Neural crest cell (in vitro differentiated cells): ENCODE data around the gene BCL2L12. TPM values are rescaled to one million over a fixed set of nuclear protein-coding genes. Genes with fewer than 3 reads are reported as not detected.
"Not testable (repeated sequence)": the region's sequence is repeated elsewhere in the genome, so short reads cannot be mapped to it uniquely, and the experiment has no call there.

Source experiments
- DNase-seq: peaks from one replicate; pipeline ENCODE4 v3.0.0; 2021; ENCODE audit warnings: low read depth, mixed read lengths, low spot score
- H3K27ac Mint-ChIP-seq: one replicate; pipeline ENCODE4 v1.8.0; 2021; ENCODE audit warnings: mild to moderate bottlenecking, mixed read lengths; ENCODE audit not compliant: unreplicated experiment
- H3K27me3 Mint-ChIP-seq: 2 replicates; pipeline ENCODE4 v1.8.0; 2021; ENCODE audit warnings: low read depth, mild to moderate bottlenecking, mixed read lengths
- H3K36me3 Mint-ChIP-seq: 2 replicates; pipeline ENCODE4 v1.8.0; 2021; ENCODE audit warnings: low read depth, mild to moderate bottlenecking, mixed read lengths
- H3K4me1 Mint-ChIP-seq: 2 replicates; pipeline ENCODE4 v1.8.0; 2021; ENCODE audit warnings: mixed read lengths
- H3K4me3 Mint-ChIP-seq: one replicate; pipeline ENCODE4 v1.8.0; 2021; ENCODE audit warnings: mild to moderate bottlenecking, mixed read lengths
- H3K9me3 Mint-ChIP-seq: 2 replicates; pipeline ENCODE4 v1.8.0; 2021; ENCODE audit warnings: mixed read lengths
- CTCF ChIP-seq: fragments of 200-600 bp; sonication (generic); conservative IDR thresholded peaks from 2 replicates; pipeline ENCODE4 v1.5.0; 2021; ENCODE audit warnings: antibody characterized with exemption, mild to moderate bottlenecking
- long read RNA-seq: library from polyadenylated mRNA; unstranded; transcript quantifications from one replicate; pipeline ENCODE4 v2.0.0, GENCODE V29; 2020
- total RNA-seq: library from RNA; stranded (reverse); gene quantifications from 2 replicates; pipeline ENCODE4 v1.2.1, GENCODE V29; 2021

Gene BCL2L12
- 92.4 and 99.5 TPM in 2 replicates for total RNA-seq
- long read RNA-seq, result 0 reads

GRCh38 chr19:49665351-49666119 lies at the start of gene BCL2L12, which contains the start of gene IRF3:
BCL2L12 (plus strand) TSS chr19:49665933; CDS start chr19:49666693, 760 bp downstream.
IRF3 (minus strand) TSS chr19:49665857; CDS start chr19:49664838, 1,019 bp downstream.
- peak; percentile 96 for DNase-seq
- H3K27me3 Mint-ChIP-seq, result peaks cover 10% of the 10 kb centered on the region
- H3K9me3 Mint-ChIP-seq, result no peaks in the 10 kb centered on the region
- peaks cover 5% of the 10 kb centered on the region for H3K36me3 Mint-ChIP-seq
- H3K27ac Mint-ChIP-seq, result peak within 1 kb of the TSS; percentile 97
- peaks cover 41% of the 10 kb centered on the region for H3K4me1 Mint-ChIP-seq
- peak within 1 kb of the TSS; percentile 98 for H3K4me3 Mint-ChIP-seq
- TF ChIP-seq CTCF, result no peak

GRCh38 chr19:49616532-49616931 lies 49.2 kb upstream of the BCL2L12 start:
- Mint-ChIP-seq H3K9me3 (no peaks in the 10 kb centered on the region), H3K27me3 (no peaks in the 10 kb centered on the region), H3K27ac (no peak overlapping the region), H3K36me3 (peaks cover 7% of the 10 kb centered on the region), H3K4me3 (no peak overlapping the region), H3K4me1 (peaks cover 3% of the 10 kb centered on the region)
- no peak for TF ChIP-seq CTCF
- no peak for DNase-seq

GRCh38 chr19:49616945-49617344 lies 48.8 kb upstream of the BCL2L12 start:
- Mint-ChIP-seq H3K27ac (no peak overlapping the region), H3K9me3 (no peaks in the 10 kb centered on the region), H3K4me3 (no peak overlapping the region), H3K36me3 (peaks cover 7% of the 10 kb centered on the region), H3K4me1 (peaks cover 3% of the 10 kb centered on the region), H3K27me3 (no peaks in the 10 kb centered on the region)
- DNase-seq, result no peak
- no peak for TF ChIP-seq CTCF

GRCh38 chr19:49617860-49618259 lies 47.9 kb upstream of the BCL2L12 start:
- not testable (repeated sequence) for H3K36me3 Mint-ChIP-seq, H3K27ac Mint-ChIP-seq, H3K4me3 Mint-ChIP-seq, H3K27me3 Mint-ChIP-seq, H3K9me3 Mint-ChIP-seq, DNase-seq, H3K4me1 Mint-ChIP-seq

GRCh38 chr19:49624967-49625910 lies 40.5 kb upstream of the BCL2L12 start:
- H3K4me1 Mint-ChIP-seq, result no peaks in the 10 kb centered on the region
- no peaks in the 10 kb centered on the region for H3K27me3 Mint-ChIP-seq
- H3K9me3 Mint-ChIP-seq, result no peaks in the 10 kb centered on the region
- no peak for DNase-seq
- no peak overlapping the region for H3K4me3 Mint-ChIP-seq
- H3K36me3 Mint-ChIP-seq, result peaks cover 12% of the 10 kb centered on the region
- TF ChIP-seq CTCF, result no peak
- no peak overlapping the region for H3K27ac Mint-ChIP-seq
